Measurements from ENCODE around the gene ADGRG3. TPM values are rescaled to one million over a fixed set of nuclear protein-coding genes. Genes with fewer than 3 reads are reported as not detected.

Gene ADGRG3
- total and polyA plus RNA-seq, 9 of the 15 experiments (the other 6 are each of a cell fraction or from before 2014, with no cell fraction given) = 0.09 to 0.52 (median 0.14) TPM; not detected in 3

GRCh38 chr16:57682809-57683635 is 14.9 kb downstream of the ADGRG3 start (continued):
- no peak for TF ChIP-seq ZBTB33 (CRISPR knock-in tag; IDR thresholded peaks at IDR 0.05)
- TF ChIP-seq KDM4B (IDR thresholded peaks at IDR 0.05; ENCODE audit: borderline replicate concordance in 2 of 2, low read depth in 1 of 2) = peak in 1 of 2 experiments; percentile 94; a peak in 2 of 4 replicates
- no peak for TF ChIP-seq ZNF121 (CRISPR knock-in tag; conservative IDR thresholded peaks at IDR 0.05)
- no peak for TF ChIP-seq NFIX (CRISPR knock-in tag; IDR thresholded peaks at IDR 0.05; ENCODE audit: low read depth)
- TF ChIP-seq SMAD1 (IDR thresholded peaks at IDR 0.05; ENCODE audit: low read depth, low read length, partially characterized antibody) = peak; percentile 83
- TF ChIP-seq NR1H2 (CRISPR knock-in tag; IDR thresholded peaks at IDR 0.05) = no peak
- TF ChIP-seq PYGO2 (tag; IDR thresholded peaks at IDR 0.05) = no peak
- TF ChIP-seq SMARCA4 (IDR thresholded peaks at IDR 0.05) = no peak
- no peak for TF ChIP-seq NFYB (IDR thresholded peaks at IDR 0.05; ENCODE audit: extremely low read depth, insufficient read length)
- TF ChIP-seq BCOR (IDR thresholded peaks at IDR 0.05) = no peak
- TF ChIP-seq, protein P1, sequence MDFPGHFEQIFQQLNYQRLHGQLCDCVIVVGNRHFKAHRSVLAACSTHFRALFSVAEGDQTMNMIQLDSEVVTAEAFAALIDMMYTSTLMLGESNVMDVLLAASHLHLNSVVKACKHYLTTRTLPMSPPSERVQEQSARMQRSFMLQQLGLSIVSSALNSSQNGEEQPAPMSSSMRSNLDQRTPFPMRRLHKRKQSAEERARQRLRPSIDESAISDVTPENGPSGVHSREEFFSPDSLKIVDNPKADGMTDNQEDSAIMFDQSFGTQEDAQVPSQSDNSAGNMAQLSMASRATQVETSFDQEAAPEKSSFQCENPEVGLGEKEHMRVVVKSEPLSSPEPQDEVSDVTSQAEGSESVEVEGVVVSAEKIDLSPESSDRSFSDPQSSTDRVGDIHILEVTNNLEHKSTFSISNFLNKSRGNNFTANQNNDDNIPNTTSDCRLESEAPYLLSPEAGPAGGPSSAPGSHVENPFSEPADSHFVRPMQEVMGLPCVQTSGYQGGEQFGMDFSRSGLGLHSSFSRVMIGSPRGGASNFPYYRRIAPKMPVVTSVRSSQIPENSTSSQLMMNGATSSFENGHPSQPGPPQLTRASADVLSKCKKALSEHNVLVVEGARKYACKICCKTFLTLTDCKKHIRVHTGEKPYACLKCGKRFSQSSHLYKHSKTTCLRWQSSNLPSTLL (IDR thresholded peaks at IDR 0.05) = no peak
- no peak for TF ChIP-seq IFI16 (CRISPR knock-in tag; IDR thresholded peaks at IDR 0.05)
- TF ChIP-seq ARID1B (IDR thresholded peaks at IDR 0.05) = no peak
- no peak for TF ChIP-seq EWSR1 (IDR thresholded peaks at IDR 0.05; ENCODE audit: borderline replicate concordance, low read depth, partially characterized antibody)
- no peak for TF ChIP-seq YY1 (IDR thresholded peaks at IDR 0.05; ENCODE audit: borderline replicate concordance in 1 of 3, control insufficient read depth in 1 of 3, extremely low read depth in 1 of 3, insufficient read depth in 3 of 3, insufficient read length in 1 of 3, insufficient replicate concordance in 2 of 3, low read depth in 1 of 3, low read length in 2 of 3)
- no peak for TF ChIP-seq SOX6 (IDR thresholded peaks at IDR 0.05)
- no peak for TF ChIP-seq XRCC5 (IDR thresholded peaks at IDR 0.05; ENCODE audit: low read depth, low read length)
- TF ChIP-seq ZNF76 (CRISPR knock-in tag; IDR thresholded peaks at IDR 0.05; ENCODE audit: borderline replicate concordance) = no peak
- TF ChIP-seq ZNF561 (CRISPR knock-in tag; conservative IDR thresholded peaks at IDR 0.05) = no peak
- TF ChIP-seq, protein P2, sequence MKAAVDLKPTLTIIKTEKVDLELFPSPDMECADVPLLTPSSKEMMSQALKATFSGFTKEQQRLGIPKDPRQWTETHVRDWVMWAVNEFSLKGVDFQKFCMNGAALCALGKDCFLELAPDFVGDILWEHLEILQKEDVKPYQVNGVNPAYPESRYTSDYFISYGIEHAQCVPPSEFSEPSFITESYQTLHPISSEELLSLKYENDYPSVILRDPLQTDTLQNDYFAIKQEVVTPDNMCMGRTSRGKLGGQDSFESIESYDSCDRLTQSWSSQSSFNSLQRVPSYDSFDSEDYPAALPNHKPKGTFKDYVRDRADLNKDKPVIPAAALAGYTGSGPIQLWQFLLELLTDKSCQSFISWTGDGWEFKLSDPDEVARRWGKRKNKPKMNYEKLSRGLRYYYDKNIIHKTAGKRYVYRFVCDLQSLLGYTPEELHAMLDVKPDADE (conservative IDR thresholded peaks at IDR 0.05; ENCODE audit: control insufficient read depth, low read depth, low read length) = no peak
- no peak for TF ChIP-seq HDAC8 (tag; IDR thresholded peaks at IDR 0.05)
- no peak for TF ChIP-seq CEBPB (tag; IDR thresholded peaks at IDR 0.05)
- TF ChIP-seq FOXK1 (CRISPR knock-in tag; IDR thresholded peaks at IDR 0.05; ENCODE audit: borderline replicate concordance) = no peak
